Kidney (tissue), 14 donors: Measurements from ENCODE around the gene PCNX2. TPM values are rescaled to one million over a fixed set of nuclear protein-coding genes. Genes with fewer than 3 reads are reported as not detected.

Source experiments
- DNase-seq, 5 donors: peaks; one replicate each; pipeline ENCODE4 v3.0.0-alpha.2; 2013 to 2020
- FAIRE-seq: peaks from 2 replicates; lab custom pipeline; 2012; peaks lifted over from hg19 to GRCh38; lab: Jason Lieb, UNC
- H3K27ac ChIP-seq, 2 donors: one replicate each; pipeline ENCODE4 v1.7.0; 2013; ENCODE audit warnings: low read depth in 2 of 2, low read length in 2 of 2, inconsistent platforms in 1 of 2
- H3K27me3 ChIP-seq: one replicate; pipeline ENCODE4 v1.7.1; 2013; ENCODE audit warnings: low read length, inconsistent platforms; ENCODE audit not compliant: control insufficient read depth, insufficient read depth
- H3K36me3 ChIP-seq, 3 donors: one replicate each; pipeline versions ENCODE4 v1.7.0 to v1.7.1; 2013; ENCODE audit warnings: low read length in 3 of 3, control low read depth in 1 of 3, inconsistent platforms in 1 of 3; ENCODE audit not compliant: insufficient read depth in 3 of 3, control insufficient read depth in 2 of 3
- H3K4me1 ChIP-seq, 3 donors: one replicate each; pipeline versions ENCODE4 v1.7.0 to v1.7.1; 2013; ENCODE audit warnings: low read length in 3 of 3, inconsistent platforms in 1 of 3, low read depth in 1 of 3; ENCODE audit not compliant: control insufficient read depth in 2 of 3, insufficient read depth in 2 of 3
- H3K4me3 ChIP-seq, 3 donors: one replicate each; pipeline versions ENCODE4 v1.7.0 to v1.8.1; 2013; ENCODE audit warnings: low read length in 3 of 3, control low read depth in 1 of 3, inconsistent platforms in 1 of 3
- H3K9ac ChIP-seq, 3 donors: one replicate each; pipeline versions ENCODE4 v1.7.0 to v1.7.1; 2013; ENCODE audit warnings: low read length in 3 of 3, control low read depth in 1 of 3, inconsistent platforms in 1 of 3
- H3K9me3 ChIP-seq, 3 donors: one replicate each; pipeline versions ENCODE4 v1.7.0 to v1.7.1; 2013; ENCODE audit warnings: low read length in 3 of 3, control low read depth in 1 of 3, inconsistent platforms in 1 of 3; ENCODE audit not compliant: control insufficient read depth in 2 of 3, insufficient read depth in 1 of 3
- intact Hi-C: fragments of 100-400 bp; cut with DNase I; formaldehyde crosslinking; loops from one replicate; pipeline ENCODE4 v1.11.1; 2022
- polyA plus RNA-seq: library from polyadenylated mRNA; stranded (reverse); fragments of 350-450 nt; fragmentation: Illumina TruSeq; extraction: RNeasy Lipid Tissue Mini Kit (QIAGEN cat#74804); gene quantifications from one replicate; pipeline ENCODE4 v1.2.3, GENCODE V29; 2014; ENCODE audit warnings: low read depth, low replicate concordance; ENCODE audit not compliant: insufficient read depth
- total RNA-seq: library from RNA; stranded (reverse); fragmentation: NEBNext Ultra II Directional; extraction: Animal tissue kit (Norgen Biotek cat#: 25700); gene quantifications from one replicate; pipeline ENCODE4 v1.2.1, GENCODE V29; 2021
- TF ChIP-seq, protein P1 (sequence below): IDR thresholded peaks from 3 replicates; pipeline ENCODE4 v1.5.1; 2012; ENCODE audit warnings: mild to moderate bottlenecking, moderate library complexity, borderline replicate concordance; ENCODE audit not compliant: insufficient read depth; ENCODE audit errors: extremely low read depth
- donor health status: control.
- donor health status: control.
- donor health status: control.
- donor health status: control.
- donor health status: control.
- donor health status: DM: yes; HTN: yes; CAD: no.
- donor health status: Normal renal cell carcinoma (clear cell type).

The PCNX2 gene
- total and polyA plus RNA-seq, 2 donors from 2014 or later, result 5.2 to 29.2 TPM

DNA sequence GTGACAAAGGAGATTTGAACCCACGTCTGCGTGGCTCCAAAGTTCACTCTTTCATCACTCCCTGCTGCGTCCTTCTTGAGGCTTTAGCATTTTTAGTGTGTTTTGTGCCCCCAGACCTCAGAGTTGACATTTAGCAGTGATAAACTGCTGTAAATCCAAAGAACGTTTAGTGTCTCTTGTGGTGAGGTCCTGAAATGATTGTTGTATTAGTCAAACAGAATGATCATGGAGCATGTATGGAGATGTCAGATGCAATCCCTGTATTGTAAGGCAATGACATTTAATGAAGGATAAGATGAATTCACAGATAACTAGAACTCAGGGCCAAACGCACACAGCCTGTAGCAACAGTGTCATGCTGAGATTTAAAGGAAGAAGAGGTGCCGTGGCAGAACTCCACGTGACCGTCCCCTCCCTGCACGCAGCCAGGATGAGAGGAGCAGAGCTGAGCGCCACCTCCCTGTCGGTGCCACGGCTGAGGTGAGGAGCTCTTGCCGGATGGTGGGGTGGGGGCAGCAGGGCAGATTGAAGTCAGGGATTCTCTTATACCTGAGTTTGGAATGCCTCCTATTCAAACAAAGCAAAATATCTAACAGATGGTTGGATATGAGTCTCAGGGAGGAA is 315.1 kb downstream of the PCNX2 start:
- H3K4me1 ChIP-seq, result no peaks in the 10 kb centered on the region
- H3K27ac ChIP-seq, result no peak overlapping the region
- no peak for DNase-seq
- no peak overlapping the region for H3K4me3 ChIP-seq
- FAIRE-seq, result no peak
- H3K9me3 ChIP-seq, result no peaks in the 10 kb centered on the region
- intact Hi-C loops, result no loop called here
- no peaks in the 10 kb centered on the region for H3K27me3 ChIP-seq
- H3K9ac ChIP-seq, result no peak overlapping the region
- TF ChIP-seq, protein P1, sequence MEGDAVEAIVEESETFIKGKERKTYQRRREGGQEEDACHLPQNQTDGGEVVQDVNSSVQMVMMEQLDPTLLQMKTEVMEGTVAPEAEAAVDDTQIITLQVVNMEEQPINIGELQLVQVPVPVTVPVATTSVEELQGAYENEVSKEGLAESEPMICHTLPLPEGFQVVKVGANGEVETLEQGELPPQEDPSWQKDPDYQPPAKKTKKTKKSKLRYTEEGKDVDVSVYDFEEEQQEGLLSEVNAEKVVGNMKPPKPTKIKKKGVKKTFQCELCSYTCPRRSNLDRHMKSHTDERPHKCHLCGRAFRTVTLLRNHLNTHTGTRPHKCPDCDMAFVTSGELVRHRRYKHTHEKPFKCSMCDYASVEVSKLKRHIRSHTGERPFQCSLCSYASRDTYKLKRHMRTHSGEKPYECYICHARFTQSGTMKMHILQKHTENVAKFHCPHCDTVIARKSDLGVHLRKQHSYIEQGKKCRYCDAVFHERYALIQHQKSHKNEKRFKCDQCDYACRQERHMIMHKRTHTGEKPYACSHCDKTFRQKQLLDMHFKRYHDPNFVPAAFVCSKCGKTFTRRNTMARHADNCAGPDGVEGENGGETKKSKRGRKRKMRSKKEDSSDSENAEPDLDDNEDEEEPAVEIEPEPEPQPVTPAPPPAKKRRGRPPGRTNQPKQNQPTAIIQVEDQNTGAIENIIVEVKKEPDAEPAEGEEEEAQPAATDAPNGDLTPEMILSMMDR, result no peak
- H3K36me3 ChIP-seq, result peaks cover 0 to 7% (median 0%) of the 10 kb centered on the region in 3 donors

- no peaks in the 10 kb centered on the region for H3K4me1 ChIP-seq
- no peak overlapping the region for H3K9ac ChIP-seq
- DNase-seq, result peak in 1 of 5 donors; percentile 23
- intact Hi-C loops, result no loop called here
- H3K36me3 ChIP-seq, result peaks cover 0 to 7% (median 0%) of the 10 kb centered on the region in 3 donors
- no peak overlapping the region for H3K27ac ChIP-seq
- no peaks in the 10 kb centered on the region for H3K9me3 ChIP-seq
- no peak for FAIRE-seq
- TF ChIP-seq, protein P1, result no peak
- no peak overlapping the region for H3K4me3 ChIP-seq
- H3K27me3 ChIP-seq, result no peaks in the 10 kb centered on the region
Measured at GRCh38 chr1:232979558-232979957, 316.0 kb downstream of the PCNX2 start.

DNA sequence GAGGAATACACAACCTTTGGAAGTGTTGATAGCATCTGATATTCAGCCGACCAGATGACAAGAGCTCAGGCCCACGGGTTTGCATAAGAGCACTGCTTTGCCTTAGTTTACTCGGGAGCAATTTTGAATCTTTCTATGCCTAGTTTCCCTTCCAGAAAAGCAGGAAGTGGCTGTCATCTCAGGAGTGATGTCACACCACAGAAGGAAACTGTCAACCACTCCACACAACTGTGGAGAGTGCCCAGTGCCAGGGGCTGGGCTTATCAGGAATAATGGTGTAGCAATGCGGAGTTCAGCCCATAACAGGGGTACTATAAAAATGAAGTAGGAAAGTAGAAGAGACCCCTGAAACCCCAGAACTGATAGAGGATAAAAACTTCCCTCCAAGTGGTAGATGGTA is 316.7 kb downstream of the PCNX2 start:
- Histone ChIP-seq H3K36me3 (peaks cover 0 to 8% (median 0%) of the 10 kb centered on the region in 3 donors), H3K4me3 (no peak overlapping the region), H3K9ac (no peak overlapping the region), H3K9me3 (peaks cover 0 to 3% (median 2%) of the 10 kb centered on the region in 3 donors), H3K4me1 (no peaks in the 10 kb centered on the region), H3K27me3 (no peaks in the 10 kb centered on the region), H3K27ac (no peak overlapping the region)
- FAIRE-seq, result no peak
- intact Hi-C loops, result no loop called here
- TF ChIP-seq, protein P1, result no peak
- no peak for DNase-seq
